Progenitor cell of endocrine pancreas (in vitro differentiated cells): Measurements from ENCODE around the gene TRMT61A. TPM values are rescaled to one million over a fixed set of nuclear protein-coding genes. Genes with fewer than 3 reads are reported as not detected.

Experiments
- DNase-seq: peaks from one replicate; pipeline ENCODE4 v3.0.0; 2021; ENCODE audit warnings: low spot score; ENCODE audit not compliant: unreplicated experiment
- H3K27ac Mint-ChIP-seq: 2 replicates; pipeline ENCODE4 v1.8.0; 2021; ENCODE audit warnings: mild to moderate bottlenecking, moderate library complexity, mixed read lengths
- H3K27me3 Mint-ChIP-seq: 2 replicates; pipeline ENCODE4 v1.8.0; 2021; ENCODE audit warnings: mixed read lengths
- H3K36me3 Mint-ChIP-seq: 2 replicates; pipeline ENCODE4 v1.8.0; 2022; ENCODE audit warnings: mixed read lengths; ENCODE audit not compliant: insufficient read depth
- H3K4me1 Mint-ChIP-seq: 2 replicates; pipeline ENCODE4 v1.8.0; 2021; ENCODE audit warnings: low read depth, mixed read lengths
- H3K4me3 Mint-ChIP-seq: 2 replicates; pipeline ENCODE4 v1.8.0; 2021; ENCODE audit warnings: low read depth, mild to moderate bottlenecking, moderate library complexity, mixed read lengths
- H3K9me3 Mint-ChIP-seq: 2 replicates; pipeline ENCODE4 v1.8.0; 2021; ENCODE audit warnings: low read depth, mixed read lengths
- CTCF ChIP-seq: fragments of 200-600 bp; sonication (generic); IDR thresholded peaks from one replicate; pipeline ENCODE4 v1.5.0; 2021; ENCODE audit warnings: antibody characterized with exemption, mild to moderate bottlenecking; ENCODE audit not compliant: unreplicated experiment
- total RNA-seq: library from RNA; stranded (reverse); gene quantifications from 2 replicates; pipeline ENCODE4 v1.2.1, GENCODE V29; 2021

The TRMT61A gene
- total RNA-seq, 1 donor from 2014 or later: 10.3 TPM

GRCh38 chr14:103532216-103533136 is 3.5 kb downstream of the TRMT61A start:
- H3K4me3 Mint-ChIP-seq: no peak overlapping the region

GRCh38 chr14:103533137-103533998 is 4.4 kb downstream of the TRMT61A start:
- DNase-seq: no peak
- no peak for TF ChIP-seq CTCF
- Mint-ChIP-seq H3K4me1 (peaks cover 11% of the 10 kb centered on the region), H3K27me3 (no peaks in the 10 kb centered on the region), H3K27ac (no peak overlapping the region), H3K36me3 (no peaks in the 10 kb centered on the region), H3K9me3 (no peaks in the 10 kb centered on the region), H3K4me3 (no peak overlapping the region)

More at GRCh38 chr14:103532216-103533136, 3.5 kb downstream of the TRMT61A start:
- Mint-ChIP-seq H3K36me3 (no peaks in the 10 kb centered on the region), H3K9me3 (no peaks in the 10 kb centered on the region), H3K27me3 (no peaks in the 10 kb centered on the region), H3K27ac (no peak overlapping the region), H3K4me1 (peaks cover 15% of the 10 kb centered on the region)
- no peak for DNase-seq
- TF ChIP-seq CTCF: no peak

- Mint-ChIP-seq H3K9me3 (no peaks in the 10 kb centered on the region), H3K27ac (no peak overlapping the region), H3K27me3 (no peaks in the 10 kb centered on the region), H3K4me1 (peaks cover 8% of the 10 kb centered on the region), H3K4me3 (no peak overlapping the region), H3K36me3 (no peaks in the 10 kb centered on the region)
- no peak for DNase-seq
- TF ChIP-seq CTCF: no peak
Measured at GRCh38 chr14:103533999-103534575, 5.1 kb downstream of the TRMT61A start.

- no peak for TF ChIP-seq CTCF
- Mint-ChIP-seq H3K4me3 (no peak overlapping the region), H3K27ac (no peak overlapping the region)
Measured at GRCh38 chr14:103534576-103535061, 5.6 kb downstream of the TRMT61A start.

More at GRCh38 chr14:103534576-103535061, 5.6 kb downstream of the TRMT61A start:
- DNase-seq: no peak
- Mint-ChIP-seq H3K36me3 (no peaks in the 10 kb centered on the region), H3K9me3 (no peaks in the 10 kb centered on the region), H3K27me3 (no peaks in the 10 kb centered on the region), H3K4me1 (peaks cover 6% of the 10 kb centered on the region)
